Hepatic stellate cell (primary cell): ENCODE results near the gene TRIP11.

ENCODE experiments used
- DNase-seq: peaks from one replicate; pipeline ENCODE4 v3.0.0; 2011; ENCODE audit warnings: low spot score

Gene TRIP11

DNA sequence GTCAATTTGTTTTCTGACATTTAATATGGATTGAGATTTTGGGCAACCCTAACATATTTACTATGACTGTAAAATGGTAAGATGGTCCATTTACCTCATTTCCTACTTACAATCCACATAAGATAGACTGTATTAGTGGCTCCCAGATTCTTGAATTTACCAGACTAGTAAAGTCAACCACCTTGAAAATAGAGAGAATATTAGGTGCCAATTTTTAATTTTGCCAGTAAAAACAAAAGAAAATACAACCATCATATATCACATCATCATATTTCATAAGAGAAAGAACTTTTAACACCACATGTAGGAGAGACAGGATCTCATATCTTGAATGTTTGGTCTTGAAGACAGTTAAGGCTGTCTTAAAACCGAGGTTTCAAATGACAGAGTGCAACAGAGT lies 84.7 kb downstream of the TRIP11 start:
- DNase-seq: no peak

DNA sequence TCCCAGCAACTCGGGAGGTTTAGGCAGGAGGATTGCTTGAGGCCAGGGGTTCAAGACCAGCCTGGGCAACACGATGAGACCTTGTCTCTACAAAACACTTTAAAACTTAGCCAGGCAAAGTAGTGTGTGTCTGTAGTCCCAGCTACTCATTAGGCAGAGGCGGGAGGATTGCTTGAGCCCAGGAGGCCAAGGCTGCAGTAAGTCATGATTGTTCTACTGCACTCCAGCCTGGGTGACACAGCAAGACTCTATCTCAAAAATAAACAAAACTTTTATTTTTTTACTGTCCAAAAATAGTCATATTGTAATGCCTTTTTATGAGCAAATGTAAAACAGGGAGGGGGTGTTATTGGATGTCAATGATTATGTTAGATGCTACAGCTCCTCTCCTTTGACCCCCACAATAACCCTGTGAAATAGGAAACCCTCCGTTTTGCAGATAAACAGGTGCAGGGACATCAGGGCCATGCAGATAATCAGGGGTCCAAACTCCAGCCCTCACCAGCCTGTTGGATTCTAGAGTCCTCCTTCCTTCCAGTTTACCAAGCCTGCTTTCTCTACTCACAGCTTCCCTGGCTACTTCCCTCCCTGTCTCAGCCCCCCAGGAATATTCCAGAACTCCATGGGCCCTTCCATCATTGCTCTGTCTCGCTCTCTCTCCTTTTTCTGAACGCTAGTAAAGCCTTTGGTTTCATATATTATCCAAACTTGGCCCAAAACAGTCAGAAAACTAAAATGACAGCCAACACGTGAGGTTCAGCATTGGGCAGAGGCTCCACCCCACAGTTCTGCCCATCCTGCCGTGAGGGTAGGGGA lies 86.5 kb downstream of the TRIP11 start:
- DNase-seq: no peak

DNA sequence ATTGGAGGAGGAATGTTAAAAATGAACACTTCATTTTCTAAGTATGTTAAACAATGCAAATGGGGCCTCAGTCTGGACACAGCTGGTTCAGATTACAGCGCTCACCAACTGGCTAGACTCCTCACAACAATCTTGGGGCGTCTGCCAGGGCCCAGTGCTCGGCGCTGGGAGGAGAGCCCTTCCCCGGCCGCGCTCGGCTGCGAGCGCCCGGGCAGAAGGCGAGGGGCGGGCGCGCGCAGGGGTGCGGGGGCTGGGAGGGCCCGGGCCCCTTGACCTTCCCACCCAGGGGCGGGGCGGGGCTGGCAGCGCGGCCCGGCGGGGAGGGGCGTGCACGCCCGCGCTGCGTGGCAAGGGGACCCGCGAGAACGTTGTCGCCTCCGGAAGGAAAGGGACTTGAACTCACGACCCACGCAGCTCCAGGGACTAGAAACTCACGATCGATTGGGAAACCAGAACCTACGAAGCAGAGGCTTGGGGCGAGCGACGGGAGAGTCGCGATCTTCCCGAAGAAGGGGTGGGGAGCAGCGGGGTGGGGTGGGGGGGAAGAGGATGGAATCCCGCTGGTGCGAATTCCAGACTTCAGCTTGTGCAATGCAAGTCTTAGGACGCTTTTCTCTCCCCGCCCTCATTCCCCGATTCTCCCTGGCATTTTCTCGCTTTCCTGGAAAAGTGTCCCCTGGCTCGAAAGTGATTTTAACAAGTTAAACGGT lies 92.2 kb downstream of the TRIP11 start, which contains the start of gene FBLN5:
Gene FBLN5 (minus strand): TSS at position 220 of the 710 bp plus-strand sequence. CDS start 465 bp downstream, outside the sequence.
- peak; percentile 67 for DNase-seq

DNA sequence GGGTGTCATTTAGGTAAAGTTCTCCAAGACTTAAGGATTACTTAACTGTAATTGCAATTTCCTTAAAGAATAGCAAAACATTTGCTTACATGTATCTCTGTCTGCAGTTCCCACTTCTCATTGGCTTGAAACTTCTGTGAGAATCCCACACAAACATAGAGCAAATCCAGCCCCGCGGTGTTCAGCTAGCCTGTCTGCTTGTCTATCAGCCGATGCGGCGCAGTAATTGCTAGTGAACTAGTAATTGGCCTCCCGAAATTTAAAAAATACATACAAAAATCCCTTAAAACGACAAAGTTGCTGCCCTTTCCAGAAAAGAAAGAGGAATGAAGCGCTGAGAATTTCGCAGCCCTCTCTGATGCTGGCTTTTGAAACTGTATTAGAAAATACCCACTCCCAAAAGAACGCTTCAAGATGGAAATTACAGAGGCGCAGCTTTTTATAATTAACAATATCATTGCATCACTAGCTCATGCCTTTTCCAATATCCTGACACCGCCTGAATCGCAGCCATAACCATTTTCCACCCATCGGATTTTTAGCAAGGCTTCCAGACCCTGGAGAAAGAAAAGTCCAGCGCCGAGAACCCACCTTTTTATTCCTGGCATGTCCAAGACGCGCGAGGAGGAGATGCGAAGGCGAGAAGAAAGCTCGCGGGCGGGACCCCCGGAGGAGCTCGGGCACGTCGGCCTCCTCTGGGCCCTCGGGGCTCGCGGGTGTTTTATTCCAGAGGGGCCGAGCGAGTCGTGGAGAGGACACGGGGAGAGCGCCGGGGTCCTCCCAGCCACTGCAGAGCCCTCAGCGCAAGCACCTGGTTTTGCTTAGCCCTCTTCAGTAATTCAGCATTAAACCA lies 93.0 kb downstream of the TRIP11 start:
- DNase-seq: peak; percentile 37

DNA sequence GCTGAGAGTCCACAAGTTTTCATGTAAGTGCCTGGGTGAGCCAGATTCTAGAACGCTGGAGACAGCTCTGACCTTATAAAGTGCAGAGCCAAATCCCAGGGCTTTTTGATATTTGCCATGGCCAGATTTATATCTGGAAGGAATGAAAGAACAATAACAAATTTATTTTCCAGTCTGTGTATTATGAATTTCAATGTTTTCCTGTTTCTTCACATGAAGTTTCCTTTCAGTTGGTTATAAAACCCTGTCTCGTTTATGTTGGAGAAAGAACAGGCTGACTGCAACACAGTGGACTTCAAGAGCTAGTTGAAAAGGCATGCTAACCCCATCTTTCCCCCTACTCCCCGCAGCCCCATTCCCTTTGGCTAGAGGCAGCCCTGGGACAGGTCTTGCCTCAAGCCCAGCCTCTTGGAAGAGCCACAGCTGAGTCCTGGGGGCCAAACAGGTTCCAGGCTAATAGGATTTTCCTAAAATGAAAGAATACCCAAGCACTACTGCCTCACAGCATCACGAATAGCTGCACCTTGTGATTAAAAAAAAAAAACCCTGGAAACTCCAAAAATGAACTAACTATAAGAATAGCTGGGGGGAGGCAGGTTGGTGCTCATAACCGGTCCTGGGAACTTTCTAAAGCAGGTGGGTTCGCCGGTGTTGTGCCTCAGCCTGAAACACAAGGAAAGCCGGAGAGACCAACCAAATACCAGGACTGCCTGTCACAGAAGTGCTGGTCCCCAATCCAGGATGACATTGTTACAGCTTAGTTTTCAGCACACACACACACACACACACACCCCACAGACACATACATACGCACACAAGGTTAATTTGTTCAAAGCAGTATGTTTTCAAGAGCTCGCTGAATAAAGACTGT lies 93.9 kb downstream of the TRIP11 start:
- peak; percentile 36 for DNase-seq

DNA sequence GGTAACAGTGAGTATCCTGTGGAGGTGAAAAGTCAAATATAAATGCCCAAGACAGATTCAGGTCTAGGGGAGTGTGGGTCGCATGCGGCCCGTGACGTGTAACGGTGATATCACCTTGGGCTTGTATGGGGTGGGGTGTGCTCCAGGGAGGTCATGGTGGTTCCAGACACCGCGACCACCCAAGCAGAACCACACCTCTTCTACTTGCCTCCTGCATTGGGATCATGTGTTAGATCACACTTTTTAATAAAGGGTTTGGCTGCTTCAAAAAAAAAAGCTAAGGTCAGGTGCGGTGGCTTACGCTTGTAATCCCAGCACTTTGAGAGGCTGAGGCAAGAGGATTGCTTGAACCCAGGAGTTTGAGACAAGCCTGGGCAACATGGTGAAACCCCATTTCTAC lies 96.9 kb downstream of the TRIP11 start:
- DNase-seq: no peak

DNA sequence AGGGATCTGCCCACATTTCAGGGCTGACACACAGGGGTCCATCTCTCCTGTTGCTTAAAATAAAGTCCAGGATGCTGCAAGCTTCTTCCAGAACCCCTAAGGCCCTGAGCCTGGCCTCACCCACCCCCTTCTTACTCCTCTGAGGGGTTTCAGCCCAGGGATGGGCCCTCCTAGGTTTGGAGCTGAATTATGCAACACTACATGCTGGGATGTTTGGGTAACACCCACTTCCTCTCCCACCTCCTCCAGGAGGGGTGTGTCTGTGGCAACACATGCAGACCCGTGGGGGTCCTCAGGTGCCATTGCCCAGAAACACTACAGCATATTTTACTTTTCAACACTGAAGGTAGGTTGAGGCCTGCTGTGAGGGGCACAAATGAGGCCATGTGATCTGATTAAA lies 97.7 kb downstream of the TRIP11 start:
- no peak for DNase-seq

DNA sequence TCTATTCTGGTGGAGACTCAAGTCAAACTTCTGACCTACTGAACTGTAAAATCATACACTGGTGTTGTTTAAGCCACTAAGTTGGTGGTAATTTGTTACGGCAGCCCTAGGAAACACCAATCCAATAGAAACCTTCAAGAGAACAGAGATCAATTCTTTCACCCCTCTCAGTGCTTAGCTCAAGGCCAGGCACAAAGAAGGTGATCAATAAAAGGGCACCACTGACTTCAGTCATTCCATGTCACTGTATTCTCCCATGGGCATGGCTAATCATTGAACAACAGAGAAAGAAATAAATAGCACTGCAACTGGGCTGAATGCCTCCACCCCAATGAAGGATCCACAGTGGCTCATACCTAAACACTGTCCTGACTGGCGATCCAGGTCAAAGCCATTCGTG lies 99.7 kb downstream of the TRIP11 start:
- DNase-seq: no peak

DNA sequence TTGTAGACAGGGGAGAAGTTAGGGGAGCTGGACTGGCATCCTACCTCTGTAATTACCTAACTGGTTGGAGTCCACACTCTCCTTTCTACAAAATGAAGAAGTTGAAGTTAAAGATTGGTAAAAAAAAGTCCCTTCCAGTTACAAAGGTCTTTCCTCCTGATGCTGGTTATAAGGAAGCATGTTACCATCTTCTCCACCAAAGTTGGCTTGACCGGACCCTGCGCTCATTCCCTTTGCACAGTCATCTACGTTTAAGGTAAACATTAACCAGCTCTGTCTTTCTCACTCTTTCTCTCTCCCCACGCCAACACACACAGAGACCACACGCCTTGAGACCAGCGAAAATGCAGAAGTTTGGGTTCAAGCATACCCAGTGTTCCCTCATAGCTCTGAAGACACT lies 104.3 kb downstream of the TRIP11 start:
- no peak for DNase-seq

DNA sequence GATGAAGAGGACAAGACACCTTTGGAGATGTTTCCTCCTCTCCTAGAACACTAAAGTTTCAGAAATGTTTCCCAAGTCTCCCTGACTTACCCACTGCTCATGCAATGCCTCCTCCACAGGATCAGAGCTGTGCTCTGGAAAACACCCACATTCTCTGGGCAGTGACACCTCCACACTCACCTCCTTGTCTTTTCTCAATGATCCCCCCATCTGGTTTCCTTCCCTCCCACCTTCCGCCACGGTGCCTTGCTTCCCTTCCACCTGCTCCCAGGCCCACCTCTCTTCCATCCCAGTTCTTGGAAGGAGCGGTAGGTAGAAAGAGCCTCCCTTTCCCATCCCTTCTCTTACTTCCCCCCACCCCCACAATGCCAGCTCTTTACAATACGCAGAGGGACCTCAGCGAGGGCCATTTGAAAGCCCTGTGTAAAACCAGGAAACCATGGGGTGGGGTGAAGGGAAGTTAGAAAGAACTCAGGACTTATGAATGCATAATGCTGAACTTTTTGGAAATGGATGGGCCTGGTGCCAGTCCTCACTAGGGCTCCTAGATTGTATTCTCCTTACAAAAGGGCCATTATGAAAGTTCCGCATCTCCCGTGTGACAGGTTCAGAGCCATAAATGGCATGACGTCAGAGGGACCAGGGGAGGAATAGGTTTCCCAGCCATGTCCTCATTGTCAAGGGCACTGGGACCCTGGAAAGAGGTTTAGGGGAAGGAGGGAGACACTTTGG lies 105.1 kb downstream of the TRIP11 start:
- no peak for DNase-seq

DNA sequence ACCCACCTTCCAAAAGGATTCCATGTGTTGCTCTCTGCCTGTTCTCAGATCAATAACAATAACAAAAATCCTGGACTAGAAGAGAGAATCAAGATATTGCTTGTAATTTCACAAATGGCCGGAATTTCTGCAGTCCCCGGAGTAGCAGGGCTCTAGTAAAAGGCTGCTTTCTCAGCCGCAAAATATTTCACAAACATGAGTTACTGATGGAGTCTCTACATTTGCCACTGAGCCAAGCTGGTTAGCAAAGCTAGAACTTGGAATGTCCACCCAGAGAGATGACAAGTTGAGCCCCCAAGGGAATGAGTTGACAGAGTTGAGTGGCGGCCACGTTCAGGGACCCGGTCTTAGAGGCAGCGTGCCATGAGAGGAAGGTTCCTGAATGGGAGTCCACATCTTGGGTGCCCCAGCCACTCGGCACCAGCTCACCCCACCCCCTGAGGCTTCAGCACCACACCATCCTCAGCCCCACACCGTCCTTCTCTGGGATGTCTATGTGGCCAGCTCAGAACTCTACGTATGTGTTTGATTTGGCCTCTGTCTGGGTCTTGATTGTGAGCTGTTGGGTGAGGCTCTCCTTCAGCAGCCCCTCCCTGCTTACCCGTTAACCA lies 108.3 kb downstream of the TRIP11 start:
- no peak for DNase-seq

DNA sequence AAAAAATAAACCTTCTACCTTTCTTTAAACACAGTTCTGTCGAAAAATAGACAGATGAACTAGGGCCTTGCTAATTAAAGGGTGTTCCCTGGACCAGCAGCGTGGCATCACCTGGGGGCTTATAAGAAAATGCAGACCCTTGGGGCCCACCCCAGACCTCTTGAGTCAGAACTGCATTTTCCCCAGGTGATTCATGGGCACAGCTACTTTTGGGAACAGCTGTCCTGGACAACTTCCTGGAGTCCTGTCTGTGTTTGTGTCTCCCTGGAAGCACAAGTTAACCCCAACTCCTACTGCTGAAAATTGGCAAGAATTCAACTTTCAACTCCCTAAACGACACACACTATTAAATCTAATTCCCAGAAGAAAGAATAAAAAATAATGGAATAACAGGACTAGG lies 110.2 kb downstream of the TRIP11 start:
- DNase-seq: peak; percentile 35

DNA sequence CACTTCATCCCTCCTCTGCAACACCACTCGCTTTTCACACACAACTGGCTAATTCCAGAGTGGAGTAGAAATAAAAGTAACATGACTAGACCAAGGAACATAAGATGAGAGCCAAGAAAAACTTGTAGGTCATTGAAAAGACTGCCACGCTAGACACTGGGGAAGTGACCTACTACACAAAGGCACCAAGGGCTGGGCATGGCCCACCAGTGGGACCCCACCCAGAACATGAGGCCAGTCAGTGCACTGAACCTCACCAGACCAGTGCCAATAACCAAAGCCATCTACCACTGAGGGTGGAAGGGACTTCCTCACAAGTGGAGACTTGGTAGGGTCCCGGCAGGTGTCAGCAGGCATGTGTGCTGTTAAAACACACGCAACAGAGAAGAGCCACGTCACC lies 112.1 kb downstream of the TRIP11 start:
- DNase-seq: no peak

DNA sequence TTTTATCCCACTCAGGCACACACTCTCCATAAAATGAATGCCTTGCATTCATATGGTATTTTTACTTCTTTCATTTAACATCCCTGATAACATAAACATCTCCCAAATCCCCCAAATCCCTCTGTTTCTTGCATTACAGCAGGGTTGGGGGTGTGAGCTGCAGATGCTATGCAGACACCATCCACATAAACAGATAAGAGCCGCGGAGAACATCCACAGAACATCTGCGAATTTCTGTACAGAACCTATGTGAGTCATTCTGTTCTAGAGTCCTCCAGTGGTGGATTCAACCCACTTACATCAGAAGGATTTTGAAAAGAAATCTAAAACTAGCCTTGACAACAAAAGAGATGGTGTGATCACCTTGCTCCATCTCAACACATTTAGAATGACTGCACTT lies 112.7 kb downstream of the TRIP11 start:
- no peak for DNase-seq

DNA sequence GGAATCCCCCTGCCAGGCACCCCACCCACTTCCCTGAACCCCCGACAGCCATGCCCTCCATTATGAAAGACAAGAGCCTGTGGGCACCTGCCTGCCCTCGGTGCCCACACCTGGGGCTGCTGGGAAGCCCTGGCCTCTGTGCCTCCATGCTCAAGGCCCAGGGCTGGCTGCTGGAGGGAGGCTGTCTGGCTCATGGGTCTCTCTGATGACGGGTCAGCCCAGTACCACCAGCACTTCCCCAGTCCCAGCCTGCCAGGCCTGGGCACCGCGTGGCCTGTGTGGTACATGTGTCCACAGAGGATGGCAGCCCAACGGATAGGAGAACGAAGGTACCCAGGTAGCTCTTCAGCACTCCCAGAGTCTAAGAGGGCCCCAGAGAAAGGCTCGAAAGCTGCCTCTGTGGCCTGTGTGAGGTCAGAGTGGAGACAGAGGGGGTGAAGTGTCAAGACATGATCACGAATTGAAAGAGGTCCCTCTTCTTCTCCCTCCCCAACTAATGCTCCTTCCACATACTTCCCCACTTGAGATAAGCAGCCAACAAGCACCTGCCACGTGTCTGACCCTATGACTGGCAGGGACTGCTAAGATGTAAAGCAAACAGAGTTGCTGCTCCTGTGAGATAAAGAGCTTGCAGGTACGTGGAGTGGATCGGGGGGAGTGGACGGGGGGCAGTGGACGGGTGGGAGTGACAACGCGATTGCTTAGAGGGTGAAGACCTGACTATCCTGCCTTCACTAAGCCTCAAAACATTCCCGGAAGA lies 113.5 kb downstream of the TRIP11 start:
- DNase-seq: no peak

DNA sequence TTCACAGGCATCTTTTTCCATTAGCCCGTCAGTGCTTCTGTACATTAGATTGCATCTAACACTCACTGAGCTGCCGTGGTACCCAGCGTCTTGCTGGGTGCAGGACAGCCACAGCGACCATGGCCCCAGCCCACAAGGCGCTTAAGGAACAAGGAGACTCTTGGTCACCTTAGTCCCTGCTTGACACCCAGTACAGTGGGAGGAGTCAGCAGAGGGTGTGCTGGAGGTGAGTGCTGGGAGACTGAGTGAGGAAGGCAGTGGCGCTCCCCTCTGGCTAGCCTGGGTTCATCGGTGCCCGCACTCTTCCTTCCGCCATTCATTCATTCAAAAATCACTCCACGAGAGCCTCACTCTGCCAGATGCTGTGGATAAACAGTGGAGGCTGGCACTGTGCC lies 114.1 kb downstream of the TRIP11 start:
- no peak for DNase-seq

DNA sequence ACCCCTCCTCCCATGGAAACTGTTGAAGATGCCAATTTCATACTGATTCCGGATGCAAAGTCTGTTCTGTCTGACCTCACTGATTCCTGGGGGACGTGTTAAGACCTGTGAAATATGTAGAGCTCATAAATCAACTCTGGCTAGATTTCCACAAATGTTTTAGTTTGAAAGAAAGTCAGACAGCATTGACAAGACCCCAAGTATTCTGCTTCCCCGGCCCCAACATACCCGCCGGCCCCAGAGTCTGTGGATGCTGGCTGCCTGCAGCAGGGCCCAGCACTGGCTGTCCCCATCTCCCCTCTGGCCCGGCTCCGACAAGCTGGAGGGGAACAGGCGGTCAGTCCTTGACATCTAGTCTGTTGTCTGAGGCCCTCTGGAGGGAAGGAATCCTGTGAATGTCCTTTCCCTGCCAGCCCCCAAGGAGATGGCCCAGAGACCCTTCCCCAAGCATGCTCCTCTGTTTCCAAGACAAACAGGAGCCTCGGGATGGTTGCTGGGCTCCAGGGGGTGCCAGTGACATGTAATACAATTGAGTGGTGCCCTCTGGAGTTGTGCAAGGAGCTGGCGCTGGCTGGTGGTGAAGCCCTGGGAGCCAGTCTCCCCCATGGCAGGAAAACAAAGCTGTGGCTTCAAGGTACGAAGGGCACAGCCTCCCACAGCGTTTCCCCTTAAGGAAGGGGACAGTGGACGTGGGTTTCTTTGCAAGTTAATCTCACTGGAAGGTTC lies 114.7 kb downstream of the TRIP11 start:
- no peak for DNase-seq

DNA sequence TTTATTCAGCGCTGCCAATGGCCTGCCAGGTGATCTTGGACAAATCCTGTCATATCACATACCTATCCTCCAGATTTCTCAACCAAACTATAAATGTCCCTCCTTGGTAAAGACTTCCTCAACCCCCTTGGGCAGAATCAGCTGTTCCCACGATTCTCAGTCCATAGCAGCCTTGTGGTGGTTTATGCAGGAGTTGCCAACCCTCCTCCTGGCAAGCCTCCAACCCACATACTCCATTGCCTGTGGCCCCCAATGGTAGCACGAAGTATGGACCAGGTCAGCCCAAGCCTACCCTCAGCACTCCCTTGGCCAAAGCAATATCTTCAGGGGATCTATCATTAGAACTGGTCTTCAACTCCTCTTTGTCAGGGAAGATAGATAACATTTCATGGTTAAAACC lies 119.3 kb downstream of the TRIP11 start:
- DNase-seq: no peak

DNA sequence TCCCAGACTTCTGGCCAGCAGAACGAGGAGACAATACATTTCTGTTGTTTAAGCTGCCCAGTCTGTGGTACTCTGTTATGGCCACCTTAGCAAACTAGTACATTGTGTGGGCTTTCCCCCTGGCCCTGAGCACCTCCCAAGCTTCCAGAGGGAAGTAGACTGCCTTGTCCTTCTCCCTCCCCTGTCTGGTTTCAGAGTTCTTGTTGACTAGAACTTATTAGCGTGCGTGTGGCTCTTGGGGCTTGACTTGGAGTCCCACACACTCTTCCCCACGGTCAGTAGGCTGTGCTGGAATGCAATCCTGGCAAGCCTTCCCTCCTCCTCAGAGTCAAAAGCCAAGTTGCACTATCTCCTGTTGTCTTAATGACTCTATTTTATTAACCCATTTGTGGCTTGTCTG lies 120.0 kb downstream of the TRIP11 start:
- DNase-seq: peak; percentile 58
